ENCODE results near the gene IDH3G. TPM values are rescaled to one million over a fixed set of nuclear protein-coding genes. Genes with fewer than 3 reads are reported as not detected.

The IDH3G gene
- total RNA-seq, 1 donor from 2014 or later: 80.6 TPM

GRCh38 chrX:153799326-153799725 lies 5.2 kb upstream of the IDH3G start:
- no peak for DNase-seq (ENCODE audit: low read depth)
- peaks cover 2% of the 10 kb centered on the region for H3K36me3 ChIP-seq (ENCODE audit: control insufficient read depth, insufficient read depth, low read length)
- no peaks in the 10 kb centered on the region for H3K27me3 ChIP-seq (ENCODE audit: control insufficient read depth, insufficient read depth, low read length)
- H3K4me3 ChIP-seq (ENCODE audit: low read depth, low read length): no peak overlapping the region
- TF ChIP-seq CTCF (IDR thresholded peaks at IDR 0.05; ENCODE audit: insufficient read depth, low read length, poor library complexity, severe bottlenecking): no peak

GRCh38 chrX:153797415-153798015 lies 3.3 kb upstream of the IDH3G start:
- Histone ChIP-seq H3K27me3 (ENCODE audit: control insufficient read depth, insufficient read depth, low read length) (no peaks in the 10 kb centered on the region), H3K4me3 (ENCODE audit: low read depth, low read length) (no peak overlapping the region), H3K36me3 (ENCODE audit: control insufficient read depth, insufficient read depth, low read length) (peaks cover 2% of the 10 kb centered on the region)
- TF ChIP-seq CTCF (IDR thresholded peaks at IDR 0.05; ENCODE audit: insufficient read depth, low read length, poor library complexity, severe bottlenecking): no peak
- DNase-seq (ENCODE audit: low read depth): no peak

- Histone ChIP-seq H3K4me3 (ENCODE audit: low read depth, low read length) (peak overlapping the region; percentile 79), H3K27me3 (ENCODE audit: control insufficient read depth, insufficient read depth, low read length) (no peaks in the 10 kb centered on the region), H3K36me3 (ENCODE audit: control insufficient read depth, insufficient read depth, low read length) (peaks cover 2% of the 10 kb centered on the region)
- no peak for TF ChIP-seq CTCF (IDR thresholded peaks at IDR 0.05; ENCODE audit: insufficient read depth, low read length, poor library complexity, severe bottlenecking)
- DNase-seq (ENCODE audit: low read depth): no peak
Measured at GRCh38 chrX:153794897-153795816, 982 bp upstream of the IDH3G start.

GRCh38 chrX:153793291-153793690 lies 884 bp downstream of the IDH3G start:
- no peak for TF ChIP-seq CTCF (IDR thresholded peaks at IDR 0.05; ENCODE audit: insufficient read depth, low read length, poor library complexity, severe bottlenecking)
- DNase-seq (ENCODE audit: low read depth): no peak
- peaks cover 2% of the 10 kb centered on the region for H3K36me3 ChIP-seq (ENCODE audit: control insufficient read depth, insufficient read depth, low read length)
- no peaks in the 10 kb centered on the region for H3K27me3 ChIP-seq (ENCODE audit: control insufficient read depth, insufficient read depth, low read length)
- H3K4me3 ChIP-seq (ENCODE audit: low read depth, low read length): peak overlapping the region; percentile 79

- Histone ChIP-seq H3K4me3 (ENCODE audit: low read depth, low read length) (no peak overlapping the region), H3K27me3 (ENCODE audit: control insufficient read depth, insufficient read depth, low read length) (no peaks in the 10 kb centered on the region), H3K36me3 (ENCODE audit: control insufficient read depth, insufficient read depth, low read length) (peaks cover 2% of the 10 kb centered on the region)
- TF ChIP-seq CTCF (IDR thresholded peaks at IDR 0.05; ENCODE audit: insufficient read depth, low read length, poor library complexity, severe bottlenecking): no peak
- no peak for DNase-seq (ENCODE audit: low read depth)
Measured at GRCh38 chrX:153792368-153792767, 1.8 kb downstream of the IDH3G start.

Measured in kidney epithelial cell (primary cell).